ENCODE data around the gene EFCAB6.
A peak's percentile ranks its signal among the peaks of the same experiment; 100 is the strongest.

EFCAB6 gene

DNA sequence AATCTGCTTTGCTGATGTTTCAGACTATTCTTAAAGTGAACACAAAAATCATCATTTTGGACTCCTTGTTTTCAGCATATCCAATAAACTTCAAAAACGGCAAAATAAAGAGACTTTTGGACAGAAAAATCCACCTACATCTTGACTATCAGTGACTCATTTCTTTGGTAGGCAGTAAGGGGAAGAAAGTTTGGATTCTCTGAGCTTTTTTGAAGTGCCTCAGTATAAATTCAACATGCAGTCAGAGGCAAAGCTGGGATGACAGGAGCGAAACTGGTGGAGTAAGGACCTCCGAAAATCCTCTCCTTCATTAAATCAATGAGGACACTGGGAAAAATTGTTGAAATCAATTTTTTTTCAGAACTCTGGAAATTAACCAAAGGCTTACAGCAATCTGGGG, 29.7 kb downstream of the EFCAB6 start:
- Mint-ChIP-seq H3K36me3 (ENCODE audit: low read depth) (no peaks in the 10 kb centered on the region), H3K27me3 (ENCODE audit: low read depth, poor library complexity) (peaks cover 18% of the 10 kb centered on the region), H3K27ac (no peak overlapping the region), H3K4me1 (no peaks in the 10 kb centered on the region), H3K4me3 (no peak overlapping the region), H3K9me3 (peaks cover 4% of the 10 kb centered on the region)
- no peak for DNase-seq
- TF ChIP-seq, protein P1, sequence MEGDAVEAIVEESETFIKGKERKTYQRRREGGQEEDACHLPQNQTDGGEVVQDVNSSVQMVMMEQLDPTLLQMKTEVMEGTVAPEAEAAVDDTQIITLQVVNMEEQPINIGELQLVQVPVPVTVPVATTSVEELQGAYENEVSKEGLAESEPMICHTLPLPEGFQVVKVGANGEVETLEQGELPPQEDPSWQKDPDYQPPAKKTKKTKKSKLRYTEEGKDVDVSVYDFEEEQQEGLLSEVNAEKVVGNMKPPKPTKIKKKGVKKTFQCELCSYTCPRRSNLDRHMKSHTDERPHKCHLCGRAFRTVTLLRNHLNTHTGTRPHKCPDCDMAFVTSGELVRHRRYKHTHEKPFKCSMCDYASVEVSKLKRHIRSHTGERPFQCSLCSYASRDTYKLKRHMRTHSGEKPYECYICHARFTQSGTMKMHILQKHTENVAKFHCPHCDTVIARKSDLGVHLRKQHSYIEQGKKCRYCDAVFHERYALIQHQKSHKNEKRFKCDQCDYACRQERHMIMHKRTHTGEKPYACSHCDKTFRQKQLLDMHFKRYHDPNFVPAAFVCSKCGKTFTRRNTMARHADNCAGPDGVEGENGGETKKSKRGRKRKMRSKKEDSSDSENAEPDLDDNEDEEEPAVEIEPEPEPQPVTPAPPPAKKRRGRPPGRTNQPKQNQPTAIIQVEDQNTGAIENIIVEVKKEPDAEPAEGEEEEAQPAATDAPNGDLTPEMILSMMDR (IDR thresholded peaks at IDR 0.05): no peak

DNA sequence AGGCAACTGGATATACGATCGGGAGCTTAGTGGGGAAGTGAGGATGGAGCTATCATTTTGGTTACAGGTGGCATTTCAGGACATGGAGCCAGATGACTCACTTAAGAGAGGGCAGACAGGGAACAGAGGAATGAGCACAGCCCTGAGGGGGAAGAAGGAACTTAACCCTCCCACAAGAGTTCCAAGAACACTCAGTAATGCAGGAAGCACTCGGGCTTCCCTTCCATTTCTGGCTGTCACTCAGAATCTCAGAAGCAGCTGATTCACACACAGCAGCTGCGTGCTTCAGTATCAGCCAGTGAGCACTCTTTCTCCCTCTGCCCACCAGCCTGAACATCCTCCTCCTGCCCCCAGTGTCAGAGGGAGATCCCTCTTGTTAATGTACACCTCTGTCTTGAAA, 34.8 kb downstream of the EFCAB6 start:
- DNase-seq: no peak
- H3K27me3 Mint-ChIP-seq (ENCODE audit: low read depth, poor library complexity): peaks cover 4% of the 10 kb centered on the region
- H3K27ac Mint-ChIP-seq: no peak overlapping the region
- H3K4me1 Mint-ChIP-seq: peaks cover 15% of the 10 kb centered on the region
- no peaks in the 10 kb centered on the region for H3K9me3 Mint-ChIP-seq
- H3K36me3 Mint-ChIP-seq (ENCODE audit: low read depth): no peaks in the 10 kb centered on the region
- no peak overlapping the region for H3K4me3 Mint-ChIP-seq
- TF ChIP-seq, protein P1 (IDR thresholded peaks at IDR 0.05): no peak

DNA sequence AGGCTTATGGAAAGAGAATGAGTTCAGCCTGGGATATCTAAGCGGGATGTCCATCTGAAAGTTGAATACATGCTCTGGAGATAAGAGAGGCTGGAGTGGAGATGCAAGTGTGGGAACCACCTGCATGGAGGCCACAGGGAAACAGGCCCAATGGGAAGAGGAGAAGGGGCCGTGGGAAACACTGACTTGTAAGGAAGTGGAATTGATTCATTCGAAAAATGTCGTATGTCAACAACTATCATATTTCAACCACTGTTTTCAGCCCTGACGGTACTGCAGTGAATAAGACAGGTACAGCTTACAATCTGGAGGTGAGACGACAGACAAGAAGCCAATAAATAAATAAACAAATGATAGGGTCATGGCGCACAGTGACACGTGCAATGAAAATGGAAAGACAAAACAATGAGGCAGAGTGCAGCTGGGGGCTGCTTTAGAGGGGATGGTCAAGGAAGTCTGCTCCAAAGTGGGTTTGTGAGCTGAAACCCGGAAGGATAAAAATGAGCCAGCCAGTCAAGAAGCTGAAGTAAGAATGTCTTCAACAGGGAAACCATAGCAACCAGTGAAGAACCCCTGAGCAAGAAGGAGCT, 35.9 kb downstream of the EFCAB6 start:
- H3K9me3 Mint-ChIP-seq: no peaks in the 10 kb centered on the region
- TF ChIP-seq, protein P1 (IDR thresholded peaks at IDR 0.05): no peak
- peak overlapping the region; percentile 58 for H3K27ac Mint-ChIP-seq
- H3K27me3 Mint-ChIP-seq (ENCODE audit: low read depth, poor library complexity): peaks cover 4% of the 10 kb centered on the region
- DNase-seq: no peak
- no peaks in the 10 kb centered on the region for H3K36me3 Mint-ChIP-seq (ENCODE audit: low read depth)
- no peak overlapping the region for H3K4me3 Mint-ChIP-seq
- peaks cover 15% of the 10 kb centered on the region for H3K4me1 Mint-ChIP-seq

DNA sequence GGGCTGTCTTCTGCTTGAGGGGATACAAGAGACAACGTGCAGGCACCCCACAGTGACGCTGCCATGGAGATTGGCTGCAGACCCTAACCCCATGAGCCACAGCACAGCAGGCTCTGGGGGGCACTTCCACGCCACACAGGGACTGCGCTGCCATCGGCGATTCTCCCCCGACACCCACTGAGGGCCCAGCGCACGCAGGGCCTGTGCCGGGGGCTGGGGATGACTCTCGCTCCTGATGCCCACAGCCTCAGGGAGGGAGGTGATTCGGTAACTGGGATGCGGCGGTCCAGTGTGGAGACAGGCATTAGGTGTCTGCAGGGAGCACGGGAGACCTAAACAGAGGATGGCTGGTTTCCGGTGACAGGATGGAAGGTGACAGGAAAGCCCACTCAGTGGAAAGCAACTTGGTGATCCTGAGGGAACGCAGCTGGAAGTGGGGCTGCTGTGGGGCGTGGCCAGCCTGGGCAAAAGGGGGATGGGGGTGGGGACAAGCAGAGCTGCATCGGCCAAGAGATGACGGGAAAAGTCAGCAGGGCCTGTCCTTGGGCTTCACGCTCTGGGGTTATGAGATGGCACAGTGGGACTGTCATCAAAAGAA, 37.7 kb downstream of the EFCAB6 start:
- peaks cover 4% of the 10 kb centered on the region for H3K27me3 Mint-ChIP-seq (ENCODE audit: low read depth, poor library complexity)
- DNase-seq: no peak
- no peak overlapping the region for H3K27ac Mint-ChIP-seq
- H3K9me3 Mint-ChIP-seq: no peaks in the 10 kb centered on the region
- H3K4me3 Mint-ChIP-seq: no peak overlapping the region
- TF ChIP-seq, protein P1 (IDR thresholded peaks at IDR 0.05): no peak
- H3K4me1 Mint-ChIP-seq: peaks cover 15% of the 10 kb centered on the region
- no peaks in the 10 kb centered on the region for H3K36me3 Mint-ChIP-seq (ENCODE audit: low read depth)

DNA sequence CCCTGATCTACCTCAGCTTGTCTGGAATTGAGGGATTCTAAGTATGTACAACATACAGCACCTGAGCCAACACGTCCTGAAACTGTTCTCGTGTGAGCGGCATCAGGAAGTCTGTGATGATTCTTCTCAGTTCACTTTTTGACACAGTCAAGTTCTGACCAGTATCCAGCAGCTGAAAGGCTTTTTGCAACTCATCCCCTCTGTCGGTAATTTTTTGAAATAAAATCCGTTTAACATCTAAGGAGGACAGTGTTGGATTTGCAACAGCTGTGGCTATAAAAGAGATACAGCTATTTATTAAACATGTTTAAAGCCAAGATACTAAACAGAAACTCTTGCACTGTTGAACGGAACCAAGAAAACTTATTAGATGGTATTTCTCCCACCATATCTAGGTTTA, 39.3 kb downstream of the EFCAB6 start:
- Mint-ChIP-seq H3K9me3 (no peaks in the 10 kb centered on the region), H3K27me3 (ENCODE audit: low read depth, poor library complexity) (peaks cover 2% of the 10 kb centered on the region), H3K36me3 (ENCODE audit: low read depth) (no peaks in the 10 kb centered on the region), H3K4me1 (peaks cover 15% of the 10 kb centered on the region), H3K27ac (no peak overlapping the region), H3K4me3 (no peak overlapping the region)
- TF ChIP-seq, protein P1 (IDR thresholded peaks at IDR 0.05): no peak
- DNase-seq: no peak

DNA sequence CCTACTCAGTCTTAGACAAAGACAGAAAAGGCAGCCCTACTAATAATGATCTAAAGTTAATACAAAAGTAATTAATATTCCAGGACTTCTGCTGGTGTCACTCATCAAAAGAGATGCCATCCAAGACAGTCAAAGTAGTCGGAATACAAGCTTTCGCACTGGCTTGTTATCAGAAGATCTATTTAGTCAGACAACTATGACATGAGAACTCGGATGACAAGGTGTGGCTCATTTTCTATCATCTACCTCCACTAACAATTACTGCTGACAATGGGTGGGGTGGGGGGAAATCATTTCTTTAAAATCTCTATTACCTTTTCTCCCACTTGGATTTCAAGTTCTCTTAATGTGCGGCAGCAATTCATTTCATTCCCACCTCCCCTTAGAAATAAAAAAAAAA, 56.7 kb downstream of the EFCAB6 start:
- H3K9me3 Mint-ChIP-seq: no peaks in the 10 kb centered on the region
- no peak for DNase-seq
- H3K4me1 Mint-ChIP-seq: no peaks in the 10 kb centered on the region
- H3K27ac Mint-ChIP-seq: no peak overlapping the region
- H3K27me3 Mint-ChIP-seq (ENCODE audit: low read depth, poor library complexity): peaks cover 14% of the 10 kb centered on the region
- H3K36me3 Mint-ChIP-seq (ENCODE audit: low read depth): no peaks in the 10 kb centered on the region
- H3K4me3 Mint-ChIP-seq: no peak overlapping the region
- TF ChIP-seq, protein P1 (IDR thresholded peaks at IDR 0.05): no peak

Data from nephron progenitor cell (in vitro differentiated cells).